ENCODE results near the gene HOOK2. TPM values are rescaled to one million over a fixed set of nuclear protein-coding genes. Genes with fewer than 3 reads are reported as not detected.

The HOOK2 gene
- total and polyA plus RNA-seq, 2 of the 4 experiments (the other 2 are of a cell fraction): 7.5 to 21.6 TPM

DNA sequence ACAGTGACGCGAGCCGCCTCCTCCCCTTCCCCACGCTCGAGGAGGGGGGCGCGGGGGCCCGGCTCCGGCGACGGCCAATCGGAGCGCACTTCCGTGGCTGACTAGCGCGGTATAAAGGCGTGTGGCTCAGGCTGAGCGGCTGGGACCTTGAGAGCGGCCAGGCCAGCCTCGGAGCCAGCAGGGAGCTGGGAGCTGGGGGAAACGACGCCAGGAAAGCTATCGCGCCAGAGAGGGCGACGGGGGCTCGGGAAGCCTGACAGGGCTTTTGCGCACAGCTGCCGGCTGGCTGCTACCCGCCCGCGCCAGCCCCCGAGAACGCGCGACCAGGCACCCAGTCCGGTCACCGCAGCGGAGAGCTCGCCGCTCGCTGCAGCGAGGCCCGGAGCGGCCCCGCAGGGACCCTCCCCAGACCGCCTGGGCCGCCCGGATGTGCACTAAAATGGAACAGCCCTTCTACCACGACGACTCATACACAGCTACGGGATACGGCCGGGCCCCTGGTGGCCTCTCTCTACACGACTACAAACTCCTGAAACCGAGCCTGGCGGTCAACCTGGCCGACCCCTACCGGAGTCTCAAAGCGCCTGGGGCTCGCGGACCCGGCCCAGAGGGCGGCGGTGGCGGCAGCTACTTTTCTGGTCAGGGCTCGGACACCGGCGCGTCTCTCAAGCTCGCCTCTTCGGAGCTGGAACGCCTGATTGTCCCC lies 16.1 kb upstream of the HOOK2 start, which contains the start of gene JUNB (continued):
- TF ChIP-seq BHLHE40 (IDR thresholded peaks at IDR 0.05; ENCODE audit: low read depth, low read length) (no peak), MXI1 (IDR thresholded peaks at IDR 0.05; ENCODE audit: borderline replicate concordance, low read depth, low read length) (no peak)

- Histone ChIP-seq H3K4me3 (ENCODE audit: insufficient read depth, low read depth, low read length) (peak overlapping the region; percentile 97), H3K27ac (ENCODE audit: insufficient read depth, low read length) (peak overlapping the region; percentile 89), H3K4me2 (ENCODE audit: low read depth, low read length) (peak overlapping the region; percentile 80), H3K36me3 (ENCODE audit: control insufficient read depth, insufficient read depth, low read length) (no peaks in the 10 kb centered on the region), H4K20me1 (ENCODE audit: insufficient read depth, low read length) (peaks cover 20% of the 10 kb centered on the region), H4K91ac (ENCODE audit: insufficient read depth, low read depth, low read length) (peak overlapping the region; percentile 91), H4K8ac (ENCODE audit: low read depth in 2 of 2, low read length in 2 of 2) (peak overlapping the region; percentile 45 to 92), H2BK20ac (ENCODE audit: low read depth, low read length) (peak overlapping the region; percentile 63), H2AK5ac (ENCODE audit: low read depth, low read length) (peak overlapping the region; percentile 85), H3K9me3 (ENCODE audit: control insufficient read depth, insufficient read depth, low read length) (no peaks in the 10 kb centered on the region), H3K9me1 (ENCODE audit: insufficient read depth, low read length) (no peaks in the 10 kb centered on the region; the same call in none of the 2 replicates), H3K9ac (ENCODE audit: low read depth, low read length) (peak overlapping the region; percentile 63), H2BK120ac (ENCODE audit: low read depth, low read length) (peak overlapping the region; percentile 67), H3K56ac (ENCODE audit: extremely low read depth, insufficient read depth, low read length) (peak overlapping the region; percentile 89; the same call in 1 of the 2 replicates), H2BK15ac (ENCODE audit: low read depth, low read length) (peak overlapping the region; percentile 87; the same call in 1 of the 3 replicates), H3K4ac (ENCODE audit: low read depth, low read length) (peak overlapping the region; percentile 97), H3K27me3 (ENCODE audit: control insufficient read depth, insufficient read depth, low read length) (no peaks in the 10 kb centered on the region), H3K14ac (replicated peaks; ENCODE audit: low read depth, low read length) (peak overlapping the region; percentile 72), H3K18ac (ENCODE audit: low read depth, low read length) (peak overlapping the region; percentile 6), H3K23ac (ENCODE audit: low read depth, low read length) (peak overlapping the region; percentile 98), H2BK5ac (ENCODE audit: low read depth, low read length, poor library complexity, severe bottlenecking) (peak overlapping the region; percentile 91), H2AK9ac (replicated peaks; ENCODE audit: low read depth, low read length, poor library complexity) (peak overlapping the region; percentile 95), H4K5ac (ENCODE audit: low read depth, low read length) (peak overlapping the region; percentile 44), H3K4me1 (ENCODE audit: control insufficient read depth, insufficient read depth, low read length) (peaks cover 22% of the 10 kb centered on the region), H2AFZ (replicated peaks; ENCODE audit: low read length, poor library complexity) (peak overlapping the region; percentile 81), H3K79me1 (ENCODE audit: low read depth in 1 of 2, low read length in 2 of 2) (peaks cover 0 to 39% of the 10 kb centered on the region in 2 experiments; a peak in 2 of 4 replicates)
- dilution Hi-C loops (cut with HindIII; ENCODE audit: low sequenced_read_pairs, unreplicated experiment): no loop called here
- intact Hi-C loops (cut with micrococcal nuclease): loop anchor here (1.0 kb wide), 1 partner anchor 13 kb away; no protein-coding TSS in a partner anchor
- POLR2A ChIA-PET (ENCODE audit: unreplicated experiment): interaction anchor here (1.4 to 2.4 kb wide), 3 partner anchors 8 to 13 kb away, joined by 3 to 11 read pairs (median 11); no protein-coding TSS in a partner anchor
- in situ Hi-C loops (cut with MboI; ENCODE audit: low sequenced_read_pairs): loop anchor here (25.0 kb wide), 1 partner anchor 1047 kb away; no protein-coding TSS in a partner anchor
- WGBS, 2 experiments (ENCODE audit: extremely low coverage in 2 of 2, insufficient read length in 1 of 2): 13% methylated on average over 10 of the region's 22 CpGs; no CpG with 5 or more reads in 1 of the 2 experiments
- DNase-seq (no peak), ATAC-seq (ENCODE audit: low read depth) (no peak)
- BruUV-seq (replicated peaks): no TSS peak
- CTCF ChIA-PET: interaction anchor here (2.8 to 3.0 kb wide), 2 partner anchors 13 to 25 kb away, joined by 11 to 14 read pairs; no protein-coding TSS in a partner anchor
- TF ChIP-seq BHLHE40 (IDR thresholded peaks at IDR 0.05; ENCODE audit: low read depth, low read length) (peak; percentile 75; the same call in 1 of the 2 replicates), MXI1 (IDR thresholded peaks at IDR 0.05; ENCODE audit: borderline replicate concordance, low read depth, low read length) (no peak; the same call in 1 of the 2 replicates)
Measured at GRCh38 chr19:12790628-12791344, 15.4 kb upstream of the HOOK2 start.
